NCI-H226 (cell line): ENCODE measurements around the gene AKAP6.

Source experiments
- DNase-seq: peaks from one replicate; pipeline ENCODE4 v3.0.0-alpha.2; 2015

AKAP6 gene

DNA sequence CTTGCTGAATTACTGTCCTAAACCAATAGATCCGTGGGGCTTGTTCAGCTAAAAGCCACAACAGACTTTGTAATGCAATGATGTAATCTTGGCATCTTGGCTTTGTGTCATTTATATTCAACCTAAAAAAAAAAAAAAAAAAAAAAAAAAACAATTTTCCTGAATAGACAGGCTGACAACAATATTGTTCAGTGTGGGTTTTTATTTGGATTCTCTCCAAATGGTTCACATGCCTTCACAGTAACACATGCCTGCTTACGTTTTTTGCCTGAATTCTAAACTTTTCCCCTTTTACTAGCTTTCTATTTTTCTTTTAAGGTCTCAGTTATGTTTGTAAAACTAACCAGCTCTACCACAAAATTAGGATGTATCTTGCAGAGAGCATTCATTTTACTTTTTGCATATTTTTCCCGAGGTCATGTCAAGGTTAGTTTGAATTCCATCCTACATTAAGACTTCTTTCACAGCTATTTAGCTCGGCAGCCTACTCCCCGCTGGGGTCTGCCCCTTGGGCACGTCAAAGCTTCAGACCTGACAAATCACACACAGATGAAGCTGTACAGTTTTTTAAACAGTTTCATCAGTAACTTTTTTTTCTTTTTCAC, 395.9 kb downstream of the AKAP6 start:
- peak; percentile 44 for DNase-seq

DNA sequence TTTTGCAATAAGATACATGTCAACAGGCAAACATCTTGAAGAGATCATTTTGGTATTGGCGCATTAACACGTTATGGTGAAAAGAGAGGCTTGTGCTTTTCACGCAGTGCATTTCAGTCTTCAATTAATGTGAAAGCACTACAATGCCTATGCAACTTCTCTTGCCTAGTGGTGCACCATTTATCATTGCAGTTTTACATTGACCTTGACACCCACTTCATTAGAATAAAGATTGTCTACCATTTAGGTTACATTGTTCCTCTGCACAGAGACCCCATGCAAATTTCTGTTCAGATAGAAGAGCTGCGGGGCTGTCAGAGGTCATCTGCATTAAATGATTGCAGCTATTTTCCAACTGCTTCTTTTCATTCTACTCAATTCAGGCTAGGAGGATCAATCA, 397.4 kb downstream of the AKAP6 start:
- no peak for DNase-seq

DNA sequence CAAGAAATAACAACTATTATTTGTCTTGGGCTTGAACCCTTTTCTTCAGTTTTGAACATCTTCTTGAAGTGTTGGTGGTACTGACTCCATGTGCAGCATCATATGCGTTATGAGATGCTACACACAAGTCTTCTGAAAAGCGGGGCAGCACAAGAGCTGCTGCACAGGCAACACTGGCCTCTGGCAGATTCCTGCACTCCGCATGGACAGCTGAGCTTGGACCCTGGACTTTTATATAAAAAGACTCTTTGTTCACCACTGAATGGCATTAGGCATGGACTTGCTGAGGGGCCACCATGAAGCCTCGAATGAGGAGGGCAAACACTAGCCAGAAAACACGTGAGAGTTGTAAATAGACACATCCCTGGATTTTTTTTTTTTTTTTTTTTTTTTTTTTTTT, 398.7 kb downstream of the AKAP6 start:
- no peak for DNase-seq

GRCh38 chr14:32728526-32728925, 399.4 kb downstream of the AKAP6 start:
- no peak for DNase-seq

DNA sequence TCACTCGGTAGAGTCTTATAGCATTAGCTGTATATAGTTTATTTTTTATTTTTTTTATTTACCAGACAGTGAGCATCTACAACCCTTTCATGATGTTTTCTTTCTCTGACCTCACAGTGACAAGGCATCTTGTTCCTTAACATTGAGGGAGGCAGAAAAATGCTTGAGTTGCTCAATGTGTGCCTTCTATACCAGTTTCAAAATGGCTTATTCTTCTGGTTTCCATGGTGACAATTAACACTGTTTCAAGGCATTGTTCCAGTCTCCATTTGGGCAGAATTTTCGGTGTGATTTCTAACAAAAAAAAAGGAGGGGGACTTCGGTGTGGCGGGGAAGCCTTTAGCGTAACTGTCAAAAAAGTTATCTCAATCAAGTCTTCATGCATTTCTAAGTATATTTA, 399.9 kb downstream of the AKAP6 start:
- DNase-seq = no peak

DNA sequence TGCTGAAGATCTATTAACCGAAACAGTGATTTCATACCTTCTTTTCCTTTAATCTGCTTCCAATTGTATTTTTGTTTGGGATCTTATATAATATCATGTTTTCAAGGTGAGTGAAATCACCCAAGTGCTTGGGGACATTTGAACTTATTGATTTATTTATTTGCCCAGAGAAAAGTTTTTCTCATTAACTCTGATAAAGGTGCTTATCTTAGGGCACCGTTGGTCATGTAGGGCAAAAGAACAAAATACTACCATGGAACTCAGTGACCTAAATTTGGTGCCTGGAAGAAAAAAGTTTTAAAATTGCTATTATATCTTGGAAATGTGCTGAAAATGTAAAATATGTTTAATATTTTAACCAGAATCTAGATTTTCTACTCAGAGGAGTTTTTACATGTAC, 402.2 kb downstream of the AKAP6 start:
- no peak for DNase-seq

GRCh38 chr14:32733015-32733414, 403.9 kb downstream of the AKAP6 start:
- no peak for DNase-seq

GRCh38 chr14:32734261-32734660, 405.2 kb downstream of the AKAP6 start:
- no peak for DNase-seq

GRCh38 chr14:32737621-32738020, 408.5 kb downstream of the AKAP6 start:
- no peak for DNase-seq

GRCh38 chr14:32738206-32738871, 409.2 kb downstream of the AKAP6 start:
- no peak for DNase-seq

DNA sequence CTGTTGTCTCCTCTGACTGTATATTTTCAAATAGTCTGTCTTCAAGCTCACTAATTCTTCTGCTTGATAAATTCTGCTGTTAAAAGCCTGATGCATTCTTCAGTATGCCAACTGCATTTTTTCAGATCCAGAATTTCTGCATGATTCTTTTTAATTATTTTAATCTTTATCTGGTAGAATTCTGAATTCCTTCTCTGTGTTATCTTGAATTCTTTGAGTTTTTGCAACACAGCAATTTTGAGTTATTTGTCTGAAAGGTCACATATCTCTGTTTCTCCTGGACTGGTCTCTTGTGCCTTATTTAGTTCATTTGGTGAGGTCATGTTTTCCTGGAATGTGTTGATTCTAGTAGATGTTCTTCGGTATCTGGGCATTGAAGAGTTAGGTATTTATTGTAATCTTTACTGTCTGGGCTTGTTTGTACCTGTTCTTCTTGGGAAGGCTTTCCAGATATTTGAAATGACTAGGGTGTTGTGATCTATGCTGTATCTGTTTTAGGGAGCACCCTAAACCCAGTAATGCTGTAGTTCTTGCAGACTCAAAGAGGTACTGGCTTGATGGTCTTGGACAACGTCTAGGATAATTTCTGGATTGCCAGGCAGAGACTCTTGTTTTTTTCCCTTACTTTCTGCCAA, 415.8 kb downstream of the AKAP6 start:
- peak; percentile 17 for DNase-seq

- no peak for DNase-seq
These were observed 425.1 kb downstream of the AKAP6 start for GRCh38 chr14:32754209-32754608.

- no peak for DNase-seq
These were observed 427.1 kb downstream of the AKAP6 start for GRCh38 chr14:32756173-32756572.

DNA sequence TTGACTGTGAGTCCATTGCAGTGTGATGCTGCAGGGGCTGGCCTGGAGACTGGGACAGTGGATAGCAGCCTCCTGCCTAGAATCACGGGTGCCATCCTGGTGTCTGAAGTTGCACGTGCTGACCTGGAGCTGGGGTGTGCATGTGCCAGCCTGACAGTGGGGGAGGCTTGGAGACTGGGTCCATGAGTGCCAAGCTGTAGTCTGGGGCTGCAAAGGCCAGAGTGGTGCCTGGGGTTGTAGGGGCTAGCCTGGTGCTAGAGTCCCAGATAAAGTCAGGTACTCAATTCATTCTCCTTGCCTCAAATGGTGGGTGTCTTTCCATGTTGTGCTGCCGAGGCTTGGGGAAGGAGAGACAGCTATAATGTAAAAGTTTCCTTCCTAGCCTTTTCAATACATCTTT, 427.7 kb downstream of the AKAP6 start:
- DNase-seq = no peak

GRCh38 chr14:32757568-32757967, 428.5 kb downstream of the AKAP6 start:
- DNase-seq = peak; percentile 3

DNA sequence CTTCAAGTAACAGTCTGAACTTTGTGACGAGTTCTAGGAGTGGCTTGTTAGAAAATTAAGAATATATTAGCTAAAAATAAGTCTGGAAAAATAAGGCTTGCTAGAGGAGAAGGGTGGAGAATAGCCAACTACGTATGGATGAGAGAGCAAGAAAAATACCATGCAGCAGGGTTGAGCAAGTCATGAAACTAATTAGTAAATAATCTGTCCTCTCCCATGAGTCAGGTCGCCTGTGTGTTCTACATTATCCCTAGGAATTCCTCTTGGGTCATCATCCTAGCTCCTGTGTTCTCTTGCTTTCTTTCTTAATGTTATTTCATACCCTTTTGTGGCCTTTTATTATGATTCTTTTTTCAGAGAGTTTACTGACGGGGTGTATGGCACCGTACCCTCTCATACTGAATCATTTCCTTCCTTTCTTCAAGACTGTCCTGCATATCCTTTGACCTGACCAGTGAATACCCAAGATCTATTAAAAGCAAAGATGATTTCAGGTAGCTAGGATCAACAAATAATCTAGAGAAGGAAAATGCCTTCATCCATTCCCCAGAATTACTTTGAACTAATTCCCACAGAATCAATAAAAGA, 432.4 kb downstream of the AKAP6 start:
- no peak for DNase-seq

- DNase-seq = no peak
These were observed 433.8 kb downstream of the AKAP6 start for GRCh38 chr14:32762886-32763285.

DNA sequence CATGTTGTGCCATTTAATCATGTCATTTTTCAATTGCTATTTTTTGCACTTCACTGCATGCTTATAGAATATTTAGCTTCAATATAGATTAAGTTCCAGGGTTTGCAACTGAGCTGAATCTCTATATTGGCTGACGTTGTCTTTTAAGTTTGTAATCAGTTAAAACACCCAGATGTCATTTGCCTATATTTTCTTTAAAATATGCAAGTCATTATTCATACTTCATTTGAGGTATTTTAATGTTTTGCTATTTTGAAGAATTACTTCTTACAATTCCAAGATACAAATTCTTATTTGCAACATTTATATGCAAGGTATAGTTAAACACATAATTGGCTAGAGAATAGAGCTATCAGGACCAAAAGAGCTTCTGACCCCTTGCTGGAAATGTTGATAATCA, 434.6 kb downstream of the AKAP6 start:
- DNase-seq = no peak

DNA sequence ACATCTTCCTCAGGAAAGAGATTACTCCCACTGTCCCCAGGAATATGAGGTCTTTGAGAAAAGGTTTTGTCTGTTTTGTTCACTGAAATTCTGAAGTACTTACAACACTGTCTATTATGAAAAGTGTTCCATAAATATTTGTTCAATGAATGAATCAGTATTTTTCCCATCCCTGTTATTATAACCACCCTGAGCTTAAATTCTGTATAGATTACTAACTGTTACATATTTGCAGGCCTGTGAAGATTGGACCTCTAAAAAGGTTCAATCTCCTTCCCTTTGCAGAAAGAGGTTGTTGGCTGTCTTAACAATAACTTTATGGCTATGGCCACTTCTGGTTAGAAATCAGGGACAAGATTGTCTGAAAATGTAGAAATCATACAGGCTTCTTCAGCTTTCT, 435.0 kb downstream of the AKAP6 start:
- DNase-seq = no peak

GRCh38 chr14:32770422-32770821, 441.3 kb downstream of the AKAP6 start:
- DNase-seq = no peak

GRCh38 chr14:32774214-32774613, 445.1 kb downstream of the AKAP6 start:
- DNase-seq = no peak

- DNase-seq = no peak
These were observed 450.7 kb downstream of the AKAP6 start for GRCh38 chr14:32779840-32780239.

DNA sequence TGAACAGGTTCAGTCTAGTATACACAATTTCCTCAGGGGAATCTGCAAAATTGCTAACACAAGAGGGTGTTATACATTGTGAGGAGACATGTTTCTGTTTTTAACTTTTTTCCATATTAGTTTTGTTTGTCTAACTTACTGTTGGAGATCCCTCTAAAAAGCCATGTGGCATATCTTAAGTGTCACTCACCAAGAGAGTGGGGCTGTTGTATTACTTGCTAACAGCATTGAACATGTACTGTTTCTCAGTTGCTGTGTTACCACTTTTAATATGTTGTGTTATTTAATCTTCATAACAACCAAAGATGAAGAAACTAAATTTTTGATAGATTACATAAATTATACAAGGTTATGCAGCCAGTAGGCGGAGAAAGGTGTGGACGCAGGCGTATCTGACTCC, 455.3 kb downstream of the AKAP6 start:
- DNase-seq = no peak

GRCh38 chr14:32785585-32785984, 456.5 kb downstream of the AKAP6 start:
- DNase-seq = no peak
